Tibial artery (tissue), 4 donors: Measurements from ENCODE around the gene ATP5MC2.

Experiments used
- DNase-seq, 2 donors: peaks; one replicate each; pipeline ENCODE4 v3.0.0-alpha.2; 2019
- H3K27ac ChIP-seq, 2 donors: fragments of 200-600 bp; sonication (generic) in 1 of 2; 1 replicate in 1 of 2; 2 replicates in 1 of 2; pipeline ENCODE4 v1.5.1; 2018 to 2019; ENCODE audit warnings: mild to moderate bottlenecking in 1 of 2
- H3K27me3 ChIP-seq, 2 donors: fragments of 200-600 bp; sonication (generic) in 1 of 2; one replicate each; pipeline versions ENCODE4 v1.5.1 to v1.6.0; 2016 to 2019
- H3K36me3 ChIP-seq, 3 donors: fragments of 200-600 bp; sonication (generic) in 2 of 3; one replicate each; pipeline ENCODE4 v1.5.1; 2016 to 2019; ENCODE audit warnings: mild to moderate bottlenecking in 2 of 3
- H3K4me1 ChIP-seq, 4 donors: fragments of 200-600 bp; sonication (generic) in 2 of 4; 1 replicate in 3 of 4; 2 replicates in 1 of 4; pipeline ENCODE4 v1.5.1; 2016 to 2019
- H3K4me3 ChIP-seq, 2 donors: fragments of 200-600 bp; sonication (generic) in 1 of 2; 1 replicate in 1 of 2; 2 replicates in 1 of 2; pipeline ENCODE4 v1.5.1; 2018 to 2019; ENCODE audit warnings: mild to moderate bottlenecking in 2 of 2
- H3K9me3 ChIP-seq, 3 donors: fragments of 200-600 bp; sonication (generic) in 1 of 3; one replicate each; pipeline ENCODE4 v1.5.1; 2016 to 2019
- CTCF ChIP-seq, 2 experiments: fragments of 200-600 bp in 1 of 2; fragments of 450-650 bp in 1 of 2; IDR thresholded peaks; one replicate each; pipeline ENCODE4 v1.5.1; 2017 to 2019; ENCODE audit warnings: antibody characterized with exemption in 2 of 2, mild to moderate bottlenecking in 1 of 2, moderate library complexity in 1 of 2
- intact Hi-C: fragments of 100-400 bp; cut with DNase I; formaldehyde crosslinking; loops from one replicate; pipeline ENCODE4 v1.15.0; 2023; ENCODE audit warnings: low total_unique reads

The ATP5MC2 gene

GRCh38 chr12:53631721-53632120, 44.2 kb downstream of the ATP5MC2 start:
- TF ChIP-seq CTCF (IDR thresholded peaks at IDR 0.05), result no peak
- Histone ChIP-seq H3K9me3 (no peaks in the 10 kb centered on the region), H3K4me1 (peaks cover 0 to 3% (median under 1%) of the 10 kb centered on the region in 4 donors), H3K27me3 (no peaks in the 10 kb centered on the region), H3K4me3 (no peak overlapping the region), H3K27ac (no peak overlapping the region), H3K36me3 (no peaks in the 10 kb centered on the region)
- intact Hi-C loops, result no loop called here
- no peak for DNase-seq

GRCh38 chr12:53627919-53628318, 48.0 kb downstream of the ATP5MC2 start:
- no peaks in the 10 kb centered on the region for H3K9me3 ChIP-seq
- H3K36me3 ChIP-seq, result no peaks in the 10 kb centered on the region
- DNase-seq, result no peak
- TF ChIP-seq CTCF (IDR thresholded peaks at IDR 0.05), result no peak
- H3K4me1 ChIP-seq, result peaks cover 0 to 29% (median 9%) of the 10 kb centered on the region in 4 donors
- H3K27ac ChIP-seq, result no peak overlapping the region
- H3K4me3 ChIP-seq, result no peak overlapping the region
- no peaks in the 10 kb centered on the region for H3K27me3 ChIP-seq
- intact Hi-C loops, result loop anchor here (10.0 kb wide), 2 partner anchors 47 to 83 kb away; partner anchors contain the start of gene ATP5MC2

- peak overlapping the region; percentile 86 to 89 for H3K27ac ChIP-seq
- H3K36me3 ChIP-seq, result no peaks in the 10 kb centered on the region
- no peaks in the 10 kb centered on the region for H3K9me3 ChIP-seq
- DNase-seq, result no peak
- peaks cover 0 to 41% (median 17%) of the 10 kb centered on the region in 4 donors for H3K4me1 ChIP-seq
- H3K4me3 ChIP-seq, result peak overlapping the region; percentile 58 to 63
- intact Hi-C loops, result loop anchor here (10.0 kb wide), 2 partner anchors 48 to 82 kb away; partner anchors contain the start of gene ATP5MC2
- H3K27me3 ChIP-seq, result no peaks in the 10 kb centered on the region
- no peak for TF ChIP-seq CTCF (IDR thresholded peaks at IDR 0.05)
Measured at GRCh38 chr12:53626702-53627169, 49.1 kb downstream of the ATP5MC2 start.

- peak within 1 kb of the TSS; percentile 86 to 89 for H3K27ac ChIP-seq
- no peaks in the 10 kb centered on the region for H3K27me3 ChIP-seq
- H3K4me3 ChIP-seq, result peak within 1 kb of the TSS; percentile 58 to 63
- no peaks in the 10 kb centered on the region for H3K9me3 ChIP-seq
- peaks cover 0 to 47% (median 20%) of the 10 kb centered on the region in 4 donors for H3K4me1 ChIP-seq
- DNase-seq, result peak; percentile 98 to 99
- no peaks in the 10 kb centered on the region for H3K36me3 ChIP-seq
- peak in 1 of 2 experiments; percentile 16 for TF ChIP-seq CTCF (IDR thresholded peaks at IDR 0.05)
- intact Hi-C loops, result loop anchor here (10.0 kb wide), 2 partner anchors 49 to 81 kb away; partner anchors contain the start of gene ATP5MC2
Measured at GRCh38 chr12:53625946-53626701, 49.8 kb downstream of the ATP5MC2 start, which contains the start of gene ATF7. ATF7 (minus strand) TSS chr12:53626382; CDS start chr12:53601000, 25,382 bp downstream.

GRCh38 chr12:53625373-53625945, 50.4 kb downstream of the ATP5MC2 start:
- no peak for TF ChIP-seq CTCF (IDR thresholded peaks at IDR 0.05)
- Histone ChIP-seq H3K9me3 (no peaks in the 10 kb centered on the region), H3K4me3 (peak overlapping the region; percentile 58 to 63), H3K4me1 (peaks cover 0 to 50% (median 21%) of the 10 kb centered on the region in 4 donors), H3K27me3 (no peaks in the 10 kb centered on the region), H3K36me3 (no peaks in the 10 kb centered on the region), H3K27ac (peak overlapping the region; percentile 86 to 89)
- no peak for DNase-seq
- intact Hi-C loops, result loop anchor here (10.0 kb wide), 2 partner anchors 49 to 81 kb away; partner anchors contain the start of gene ATP5MC2
